ENCODE data around the gene KSR2. TPM values are rescaled to one million over a fixed set of nuclear protein-coding genes. Genes with fewer than 3 reads are reported as not detected.

Gene KSR2
- total and polyA plus RNA-seq, 7 donors = under 0.01 to 1.1 (median 0.41) TPM

DNA sequence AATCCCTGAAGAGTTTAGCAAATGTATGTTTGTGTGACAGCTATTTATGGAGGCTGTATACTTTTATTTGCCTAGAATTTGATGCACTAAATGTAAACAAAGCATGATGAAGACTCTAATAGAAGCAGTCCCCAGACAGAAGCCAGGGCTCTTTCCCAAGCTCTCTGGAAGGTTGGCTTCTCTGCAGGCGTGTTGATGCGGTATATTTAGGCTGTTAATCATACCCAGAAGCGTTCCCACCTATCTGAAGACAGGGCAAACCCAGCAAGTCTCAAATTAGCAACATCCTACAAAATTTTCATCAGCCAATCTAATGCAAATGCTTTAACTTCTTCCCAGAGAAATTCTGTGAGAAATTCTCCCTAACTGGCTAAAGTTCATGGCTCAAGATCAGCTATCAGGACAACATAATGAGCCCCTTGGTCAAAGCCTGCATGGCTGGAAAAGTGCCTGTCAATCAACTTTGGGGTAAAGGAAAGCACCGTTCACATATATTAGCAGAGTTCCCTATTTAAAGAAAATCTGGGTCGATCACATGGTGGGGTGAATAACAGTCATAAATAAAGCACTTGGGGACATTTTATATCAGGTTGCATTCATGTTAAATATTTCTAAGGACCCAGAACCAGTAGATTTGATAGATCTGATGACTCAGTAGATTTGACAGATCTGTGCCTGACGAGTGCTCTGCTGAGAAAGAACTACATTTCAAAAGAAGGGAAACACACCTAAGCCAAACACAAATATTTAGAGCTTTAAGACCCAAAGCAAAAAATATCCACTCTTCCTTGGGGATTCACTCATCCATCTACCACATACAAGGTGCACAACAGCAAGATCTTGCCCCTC, 46.6 kb downstream of the KSR2 start:
- WGBS, 2 donors = 69 to 81% methylated on average over 6 of the region's 6 CpGs

DNA sequence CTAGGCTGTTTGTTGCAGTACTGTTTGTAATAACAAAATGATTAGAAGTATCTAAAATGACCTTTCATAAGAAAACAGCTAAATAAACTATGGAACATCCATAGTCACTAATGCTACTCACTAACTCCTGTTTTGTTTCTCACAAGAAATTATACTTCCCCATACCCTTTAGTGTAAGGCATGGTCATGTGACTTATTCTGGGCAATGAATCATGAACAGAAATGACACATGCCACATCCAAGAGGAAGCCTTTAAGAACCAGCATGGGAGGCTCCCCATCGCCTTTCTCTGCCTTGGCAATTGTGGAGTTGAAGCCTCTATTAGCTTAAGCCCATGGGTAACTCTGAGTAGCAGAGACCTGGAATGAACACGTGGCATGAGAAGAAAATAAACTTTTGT, 49.3 kb downstream of the KSR2 start:
- H3K36me3 ChIP-seq = no peaks in the 10 kb centered on the region
- H3K27ac ChIP-seq = no peak overlapping the region
- H3K27me3 ChIP-seq = no peaks in the 10 kb centered on the region
- WGBS, 2 donors = 67 to 82% methylated on average over 2 of the region's 2 CpGs
- H3K4me1 ChIP-seq = no peaks in the 10 kb centered on the region
- no peak for DNase-seq
- TF ChIP-seq, protein P1, sequence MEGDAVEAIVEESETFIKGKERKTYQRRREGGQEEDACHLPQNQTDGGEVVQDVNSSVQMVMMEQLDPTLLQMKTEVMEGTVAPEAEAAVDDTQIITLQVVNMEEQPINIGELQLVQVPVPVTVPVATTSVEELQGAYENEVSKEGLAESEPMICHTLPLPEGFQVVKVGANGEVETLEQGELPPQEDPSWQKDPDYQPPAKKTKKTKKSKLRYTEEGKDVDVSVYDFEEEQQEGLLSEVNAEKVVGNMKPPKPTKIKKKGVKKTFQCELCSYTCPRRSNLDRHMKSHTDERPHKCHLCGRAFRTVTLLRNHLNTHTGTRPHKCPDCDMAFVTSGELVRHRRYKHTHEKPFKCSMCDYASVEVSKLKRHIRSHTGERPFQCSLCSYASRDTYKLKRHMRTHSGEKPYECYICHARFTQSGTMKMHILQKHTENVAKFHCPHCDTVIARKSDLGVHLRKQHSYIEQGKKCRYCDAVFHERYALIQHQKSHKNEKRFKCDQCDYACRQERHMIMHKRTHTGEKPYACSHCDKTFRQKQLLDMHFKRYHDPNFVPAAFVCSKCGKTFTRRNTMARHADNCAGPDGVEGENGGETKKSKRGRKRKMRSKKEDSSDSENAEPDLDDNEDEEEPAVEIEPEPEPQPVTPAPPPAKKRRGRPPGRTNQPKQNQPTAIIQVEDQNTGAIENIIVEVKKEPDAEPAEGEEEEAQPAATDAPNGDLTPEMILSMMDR (IDR thresholded peaks at IDR 0.05) = no peak
- TF ChIP-seq POLR2A (IDR thresholded peaks at IDR 0.05) (no peak), EP300 (IDR thresholded peaks at IDR 0.05) (no peak), POLR2AphosphoS5 (IDR thresholded peaks at IDR 0.05) (no peak)
- no peak overlapping the region for H3K4me3 ChIP-seq
- no peaks in the 10 kb centered on the region for H3K9me3 ChIP-seq
- intact Hi-C loops (cut with DNase I) = no loop called here

More for the DNA sequence above, 46.6 kb downstream of the KSR2 start:
- intact Hi-C loops (cut with DNase I) = no loop called here
- DNase-seq = no peak
- Histone ChIP-seq H3K36me3 (no peaks in the 10 kb centered on the region), H3K27ac (no peak overlapping the region), H3K27me3 (no peaks in the 10 kb centered on the region), H3K9me3 (no peaks in the 10 kb centered on the region), H3K4me1 (no peaks in the 10 kb centered on the region), H3K4me3 (no peak overlapping the region)
- no peak for TF ChIP-seq EP300 (IDR thresholded peaks at IDR 0.05)
- no peak for TF ChIP-seq POLR2A (IDR thresholded peaks at IDR 0.05)
- TF ChIP-seq, protein P1 (IDR thresholded peaks at IDR 0.05) = no peak
- no peak for TF ChIP-seq POLR2AphosphoS5 (IDR thresholded peaks at IDR 0.05)

DNA sequence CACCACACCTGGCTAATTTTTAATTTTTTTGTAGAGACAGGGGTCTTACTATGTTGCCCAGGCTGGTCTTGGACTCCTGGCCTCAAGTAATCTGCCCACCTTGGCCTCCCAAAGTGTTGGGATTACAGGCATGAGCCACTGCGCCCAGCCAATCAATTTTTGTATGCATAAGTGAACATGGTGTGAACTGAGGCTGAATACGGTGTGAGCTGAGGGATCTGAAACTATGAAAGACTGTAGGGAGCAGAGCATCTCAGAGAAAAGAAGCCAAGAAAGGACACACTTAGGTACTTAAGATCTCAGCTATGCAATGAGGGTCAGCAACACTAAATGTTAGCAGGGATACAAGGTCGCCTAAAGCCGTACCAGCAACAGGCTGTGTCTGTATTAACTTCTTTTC, 54.1 kb downstream of the KSR2 start:
- no peak for DNase-seq
- Histone ChIP-seq H3K9me3 (peaks cover 0 to 3% (median 0%) of the 10 kb centered on the region in 4 donors), H3K36me3 (no peaks in the 10 kb centered on the region), H3K4me1 (no peaks in the 10 kb centered on the region), H3K4me3 (no peak overlapping the region), H3K27ac (no peak overlapping the region), H3K27me3 (no peaks in the 10 kb centered on the region)
- 77 to 89% methylated on average over 4 of the region's 4 CpGs for WGBS, 2 donors
- no peak for TF ChIP-seq POLR2A (IDR thresholded peaks at IDR 0.05)
- no peak for TF ChIP-seq EP300 (IDR thresholded peaks at IDR 0.05)
- no peak for TF ChIP-seq POLR2AphosphoS5 (IDR thresholded peaks at IDR 0.05)
- TF ChIP-seq, protein P1 (IDR thresholded peaks at IDR 0.05) = no peak
- intact Hi-C loops (cut with DNase I) = no loop called here

DNA sequence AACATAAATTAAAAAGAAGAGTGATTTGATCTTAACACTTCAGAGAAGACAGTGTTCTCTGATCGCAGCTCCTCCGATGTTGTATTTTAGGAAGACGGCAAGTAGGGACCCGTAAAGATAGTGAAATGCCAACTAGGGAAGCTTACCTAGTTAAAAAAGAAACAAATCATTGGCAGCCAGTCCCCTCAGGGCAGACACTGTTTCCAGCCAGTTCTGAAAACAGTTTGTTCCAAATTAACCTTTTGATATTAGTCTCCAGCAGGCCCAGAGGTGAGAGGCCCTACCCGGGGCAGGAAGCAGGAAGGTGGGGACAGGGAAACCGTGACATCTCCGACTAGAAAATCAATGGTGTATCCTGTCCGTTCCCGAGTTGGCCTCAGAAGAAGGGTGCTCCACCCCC, 56.0 kb downstream of the KSR2 start:
- H3K36me3 ChIP-seq = no peaks in the 10 kb centered on the region
- intact Hi-C loops (cut with DNase I) = no loop called here
- no peak overlapping the region for H3K27ac ChIP-seq
- no peak overlapping the region for H3K4me3 ChIP-seq
- 79 to 88% methylated on average over 9 of the region's 9 CpGs for WGBS, 2 donors
- DNase-seq = no peak
- peaks cover 0 to 3% (median 0%) of the 10 kb centered on the region in 4 donors for H3K9me3 ChIP-seq
- no peaks in the 10 kb centered on the region for H3K4me1 ChIP-seq
- no peaks in the 10 kb centered on the region for H3K27me3 ChIP-seq
- TF ChIP-seq EP300 (IDR thresholded peaks at IDR 0.05) (no peak), POLR2A (IDR thresholded peaks at IDR 0.05) (no peak), POLR2AphosphoS5 (IDR thresholded peaks at IDR 0.05) (no peak)
- TF ChIP-seq, protein P1 (IDR thresholded peaks at IDR 0.05) = no peak
